ENCODE results near the gene A1BG. TPM values are rescaled to one million over a fixed set of nuclear protein-coding genes. Genes with fewer than 3 reads are reported as not detected.

Gene A1BG
- total RNA-seq, 1 donor from 2014 or later, result 48.9 TPM

GRCh38 chr19:58374200-58374599, 20.9 kb upstream of the A1BG start:
- H3K9me3 ChIP-seq, result no peaks in the 10 kb centered on the region
- TF ChIP-seq CTCF (IDR thresholded peaks at IDR 0.05) (no peak), POLR2A (IDR thresholded peaks at IDR 0.05) (no peak), POLR2AphosphoS5 (IDR thresholded peaks at IDR 0.05; ENCODE audit: insufficient read depth in 1 of 2, low read depth in 1 of 2) (no peak)
- no peak for DNase-seq (ENCODE audit: extremely low spot score in 2 of 2)

GRCh38 chr19:58372311-58373133, 19.2 kb upstream of the A1BG start:
- H3K36me3 ChIP-seq, result no peaks in the 10 kb centered on the region
- DNase-seq (ENCODE audit: extremely low spot score in 2 of 2), result no peak
- no peak for TF ChIP-seq CTCF (IDR thresholded peaks at IDR 0.05)
- H3K4me1 ChIP-seq, result no peaks in the 10 kb centered on the region
- intact Hi-C loops (cut with DNase I), result no loop called here
- no peaks in the 10 kb centered on the region for H3K27me3 ChIP-seq
- H3K9me3 ChIP-seq, result no peaks in the 10 kb centered on the region
- H3K27ac ChIP-seq, result no peak overlapping the region
- H3K4me3 ChIP-seq, result no peak overlapping the region

More at GRCh38 chr19:58374200-58374599, 20.9 kb upstream of the A1BG start:
- no peaks in the 10 kb centered on the region for H3K36me3 ChIP-seq
- no peaks in the 10 kb centered on the region for H3K4me1 ChIP-seq
- no peak overlapping the region for H3K27ac ChIP-seq
- no peaks in the 10 kb centered on the region for H3K27me3 ChIP-seq
- intact Hi-C loops (cut with DNase I), result no loop called here
- H3K4me3 ChIP-seq, result no peak overlapping the region

- Histone ChIP-seq H3K4me3 (no peak overlapping the region), H3K9me3 (no peaks in the 10 kb centered on the region), H3K4me1 (no peaks in the 10 kb centered on the region), H3K27ac (no peak overlapping the region), H3K27me3 (no peaks in the 10 kb centered on the region), H3K36me3 (no peaks in the 10 kb centered on the region)
- DNase-seq (ENCODE audit: extremely low spot score in 2 of 2), result no peak
- intact Hi-C loops (cut with DNase I), result no loop called here
- TF ChIP-seq POLR2A (IDR thresholded peaks at IDR 0.05), result no peak
- no peak for TF ChIP-seq POLR2AphosphoS5 (IDR thresholded peaks at IDR 0.05; ENCODE audit: insufficient read depth in 1 of 2, low read depth in 1 of 2)
- no peak for TF ChIP-seq CTCF (IDR thresholded peaks at IDR 0.05)
Observed at GRCh38 chr19:58368561-58369360, 15.5 kb upstream of the A1BG start.

GRCh38 chr19:58367698-58368454, 14.6 kb upstream of the A1BG start:
- H3K36me3 ChIP-seq, result no peaks in the 10 kb centered on the region
- no peaks in the 10 kb centered on the region for H3K9me3 ChIP-seq
- H3K27me3 ChIP-seq, result no peaks in the 10 kb centered on the region
- peaks cover 6% of the 10 kb centered on the region for H3K4me1 ChIP-seq
- TF ChIP-seq POLR2AphosphoS5 (IDR thresholded peaks at IDR 0.05; ENCODE audit: insufficient read depth in 1 of 2, low read depth in 1 of 2) (no peak), CTCF (IDR thresholded peaks at IDR 0.05) (no peak), POLR2A (IDR thresholded peaks at IDR 0.05) (no peak)
- no peak overlapping the region for H3K27ac ChIP-seq
- H3K4me3 ChIP-seq, result no peak overlapping the region
- DNase-seq (ENCODE audit: extremely low spot score in 2 of 2), result no peak
- intact Hi-C loops (cut with DNase I), result no loop called here
